A549 (cell line): ENCODE results near the gene CFAP61. TPM values are rescaled to one million over a fixed set of nuclear protein-coding genes. Genes with fewer than 3 reads are reported as not detected.
"Not testable (repeated sequence)": the region's sequence is repeated elsewhere in the genome, so short reads cannot be mapped to it uniquely, and the experiment has no call there.

ENCODE experiments used
- ATAC-seq, 2 experiments: fragments of 200-7000 bp in 1 of 2; fragments of >200 bp in 1 of 2; cut with Nextera tagmentation in 1 of 2; cut with Tn5 transposase in 1 of 2; 3 replicates each; pipeline versions ENCODE4 v1.8.0 to v1.9.1; 2018 to 2020; ENCODE audit warnings: mild to moderate bottlenecking in 1 of 2, moderate library complexity in 1 of 2
- CTCF ChIA-PET: fragments of 300-600 bp; sonication (Branson Sonifier 250); formaldehyde crosslinking; extraction: SDS; loops from one replicate; lab custom pipeline; 2021; ENCODE audit warnings: antibody characterized with exemption, inconsistent platforms; lab: Yijun Ruan, JAX
- POLR2A ChIA-PET: fragments of 350-600 bp; formaldehyde crosslinking; extraction: SDS; loops from one replicate; lab custom pipeline; 2021; ENCODE audit warnings: antibody characterized with exemption, inconsistent platforms; lab: Yijun Ruan, JAX
- DNase-seq, 2 experiments: peaks; one replicate each; pipeline versions ENCODE4 v3.0.0 to v3.0.0-alpha.2; 2011 to 2016; ENCODE audit warnings: low read depth in 1 of 2, low spot score in 1 of 2
- FAIRE-seq: peaks from 2 replicates; lab custom pipeline; 2011; peaks lifted over from hg19 to GRCh38; lab: Jason Lieb, UNC
- H3K27ac ChIP-seq, 2 experiments: fragments of >200 bp; sonication (Bioruptor Twin); formaldehyde crosslinking; 3 replicates each; pipeline ENCODE4 v1.5.1; 2016 to 2017
- H3K4me1 ChIP-seq: fragments of >200 bp; sonication (Bioruptor Twin); formaldehyde crosslinking; 3 replicates; pipeline ENCODE4 v1.6.1; 2016
- H3K4me2 ChIP-seq: fragments of >200 bp; sonication (Bioruptor Twin); formaldehyde crosslinking; 3 replicates; pipeline ENCODE4 v1.6.1; 2016
- H3K4me3 ChIP-seq: fragments of >200 bp; sonication (Bioruptor Twin); formaldehyde crosslinking; 3 replicates; pipeline ENCODE4 v1.5.1; 2016
- H3K9me3 ChIP-seq: fragments of >200 bp; sonication (Bioruptor Twin); formaldehyde crosslinking; 3 replicates; pipeline ENCODE4 v1.6.1; 2016
- BCL3 ChIP-seq: fragments of >200 bp; sonication (Bioruptor Twin); formaldehyde crosslinking; IDR thresholded peaks from 3 replicates; pipeline ENCODE4 v1.6.1; 2016
- CTCF ChIP-seq: fragments of >200 bp; sonication (Bioruptor Twin); formaldehyde crosslinking; IDR thresholded peaks from 3 replicates; pipeline ENCODE4 v1.5.1; 2016
- FOSL2 ChIP-seq, 2 experiments: fragments of 450-650 bp in 1 of 2; fragments of >200 bp in 1 of 2; sonication (Bioruptor Twin) in 1 of 2; formaldehyde crosslinking; IDR thresholded peaks; 2 replicates each; pipeline versions ENCODE4 v1.5.0 to v1.6.1; 2016 to 2020; ENCODE audit warnings: mild to moderate bottlenecking in 1 of 2, moderate library complexity in 1 of 2
- HMGXB4 ChIP-seq: fragments of 250-450 bp; sonication (Bioruptor Pico); IDR thresholded peaks from 2 replicates; pipeline ENCODE4 v1.5.0; 2021; ENCODE audit warnings: mild to moderate bottlenecking, moderate library complexity, borderline replicate concordance
- JUNB ChIP-seq: fragments of >200 bp; sonication (Bioruptor Twin); formaldehyde crosslinking; IDR thresholded peaks from 2 replicates; pipeline ENCODE4 v1.6.1; 2016
- KDM5A ChIP-seq: fragments of 200-600 bp; sonication (generic); IDR thresholded peaks from 2 replicates; pipeline ENCODE4 v1.6.1; 2016; ENCODE audit warnings: antibody characterized with exemption, mild to moderate bottlenecking
- MAZ ChIP-seq: fragments of 150-350 bp; IDR thresholded peaks from 2 replicates; pipeline ENCODE4 v1.6.1; 2014; ENCODE audit warnings: antibody characterized with exemption, low read depth, low read length, borderline replicate concordance
- MYC ChIP-seq: IDR thresholded peaks from 2 replicates; pipeline ENCODE4 v1.6.1; 2012; ENCODE audit warnings: mild to moderate bottlenecking, inconsistent platforms, low read length, improper control_type of control experiment, borderline replicate concordance
- PHF8 ChIP-seq: fragments of 200-600 bp; sonication (generic); IDR thresholded peaks from 2 replicates; pipeline ENCODE4 v1.6.1; 2016; ENCODE audit warnings: low read depth, mild to moderate bottlenecking, antibody characterized with exemption, moderate library complexity, borderline replicate concordance
- REST ChIP-seq: fragments of 200-600 bp; sonication (generic); IDR thresholded peaks from 2 replicates; pipeline ENCODE4 v1.6.1; 2016; ENCODE audit warnings: antibody characterized with exemption, mild to moderate bottlenecking, moderate library complexity
- RFX5 ChIP-seq: fragments of 450-650 bp; IDR thresholded peaks from 2 replicates; pipeline ENCODE4 v1.7.1; 2014; ENCODE audit warnings: antibody characterized with exemption, mild to moderate bottlenecking, moderate library complexity
- RNF2 ChIP-seq: fragments of 200-600 bp; sonication (generic); IDR thresholded peaks from 2 replicates; pipeline ENCODE4 v1.6.1; 2016; ENCODE audit warnings: low read depth, mild to moderate bottlenecking, antibody characterized with exemption, moderate library complexity, borderline replicate concordance
- SREBF2 ChIP-seq: fragments of 450-650 bp; IDR thresholded peaks from 2 replicates; pipeline ENCODE4 v1.6.1; 2014; ENCODE audit warnings: mild to moderate bottlenecking, moderate library complexity
- TFCP2L1 ChIP-seq: fragments of 250-450 bp; sonication (Bioruptor Pico); IDR thresholded peaks from 2 replicates; pipeline ENCODE4 v1.5.0; 2021; ENCODE audit warnings: mild to moderate bottlenecking
- TP53 ChIP-seq: fragments of 250-450 bp; sonication (Bioruptor Pico); IDR thresholded peaks from 2 replicates; pipeline ENCODE4 v1.5.0; 2021; ENCODE audit warnings: mild to moderate bottlenecking, moderate library complexity
- ZNF302 ChIP-seq: fragments of 250-450 bp; sonication (Bioruptor Pico); IDR thresholded peaks from 2 replicates; pipeline ENCODE4 v1.9.0; 2021; ENCODE audit warnings: inconsistent platforms, mild to moderate bottlenecking, moderate library complexity
- WGBS: methylation state at CpG from one replicate; pipeline ENCODE4 v1.1.6; 2017; ENCODE audit errors: missing lambda C conversion rate; 5-methylcytosine and 5-hydroxymethylcytosine counted together
- polyA plus RNA-seq, 4 experiments: library from polyadenylated mRNA; depleted of rRNA in 3 of 4; stranded (reverse); fragments of >200 nt; fragmentation: RNase III in 1 of 4; extraction: RNeasy Plus Mini Kit Qiagen cat#74134 plus additional on column Dnase treatment in 1 of 4; gene quantifications; 2 replicates in 3 of 4; 3 replicates in 1 of 4; pipeline ENCODE4 v1.2.3, GENCODE V29; 2011 to 2017

The CFAP61 gene
- polyA plus RNA-seq, 2 of the 4 experiments (the other 2 are of a cell fraction) = 0.39 to 0.70 TPM

GRCh38 chr20:20102163-20102562 is 49.8 kb downstream of the CFAP61 start:
- FAIRE-seq (no peak), ATAC-seq (no peak), DNase-seq (no peak)
- Histone ChIP-seq H3K4me3 (no peak overlapping the region), H3K27ac (no peak overlapping the region), H3K4me2 (no peak overlapping the region), H3K9me3 (no peaks in the 10 kb centered on the region), H3K4me1 (no peaks in the 10 kb centered on the region)
- ChIA-PET POLR2A (no interaction called here), CTCF (interaction anchor here (0.6 to 1.1 kb wide), 2 partner anchors 491 to 1513 kb away, joined by 3 read pairs; no protein-coding TSS in a partner anchor)
- no peak for TF ChIP-seq RFX5
- no peak for TF ChIP-seq SREBF2
- TF ChIP-seq BCL3 = no peak
- TF ChIP-seq RNF2 = no peak

GRCh38 chr20:20102716-20103258 is 50.5 kb downstream of the CFAP61 start:
- POLR2A ChIA-PET = no interaction called here
- TF ChIP-seq JUNB (no peak), ZNF302 (no peak), HMGXB4 (no peak), TP53 (no peak), TFCP2L1 (no peak), FOSL2 (IDR thresholded peaks at IDR 0.05) (no peak), FOSL2 (CRISPR knock-in tag; IDR thresholded peaks at IDR 0.05) (no peak), RFX5 (no peak), REST (no peak)
- TF ChIP-seq, all 56 proteins: peak for 0
- DNase-seq (no peak), FAIRE-seq (no peak), ATAC-seq (no peak)
- no peak overlapping the region for H3K4me2 ChIP-seq
- CTCF ChIA-PET = interaction anchor here (0.6 kb wide), 1 partner anchor 490 kb away, joined by 3 read pairs; no protein-coding TSS in a partner anchor
- H3K27ac ChIP-seq = no peak overlapping the region
- H3K9me3 ChIP-seq = no peaks in the 10 kb centered on the region
- no peaks in the 10 kb centered on the region for H3K4me1 ChIP-seq
- H3K4me3 ChIP-seq = no peak overlapping the region

GRCh38 chr20:20103486-20103885 is 51.2 kb downstream of the CFAP61 start:
- CTCF ChIA-PET = interaction anchor here (0.6 kb wide), 1 partner anchor 27 kb away, joined by 3 read pairs; no protein-coding TSS in a partner anchor
- POLR2A ChIA-PET = no interaction called here
- TF ChIP-seq KDM5A (no peak), PHF8 (no peak), MAZ (no peak), MYC (no peak), JUNB (no peak), CTCF (no peak)
- no peaks in the 10 kb centered on the region for H3K4me1 ChIP-seq
- 41% methylated on average over 2 of the region's 2 CpGs for WGBS
- H3K9me3 ChIP-seq = no peaks in the 10 kb centered on the region
- H3K27ac ChIP-seq = no peak overlapping the region
- no peak overlapping the region for H3K4me2 ChIP-seq
- DNase-seq = no peak
- FAIRE-seq = no peak
- ATAC-seq = no peak
- no peak overlapping the region for H3K4me3 ChIP-seq

- H3K27ac ChIP-seq, FAIRE-seq, H3K9me3 ChIP-seq, H3K4me1 ChIP-seq, H3K4me2 ChIP-seq, POLR2A ChIA-PET, CTCF ChIA-PET, ATAC-seq, H3K4me3 ChIP-seq, DNase-seq: not testable (repeated sequence)
- 0% methylated on average over 1 of the region's 1 CpG for WGBS
Observed at GRCh38 chr20:20123187-20123586, 70.9 kb downstream of the CFAP61 start.
